ENCODE measurements around the gene MSANTD2.
"Not testable (repeated sequence)": the region's sequence is repeated elsewhere in the genome, so short reads cannot be mapped to it uniquely, and the experiment has no call there.

Gene MSANTD2

GRCh38 chr11:124783002-124783401 is 17.2 kb downstream of the MSANTD2 start:
- no peak overlapping the region for H3K4me3 ChIP-seq (ENCODE audit: low read depth, low read length)
- no peak for DNase-seq (ENCODE audit: low read depth)
- no peak for TF ChIP-seq CTCF (IDR thresholded peaks at IDR 0.05; ENCODE audit: low read depth, low read length, missing control alignments)

GRCh38 chr11:124779568-124779967 is 20.6 kb downstream of the MSANTD2 start:
- H3K4me3 ChIP-seq (ENCODE audit: low read depth, low read length): no peak overlapping the region
- no peak for DNase-seq (ENCODE audit: low read depth)
- TF ChIP-seq CTCF (IDR thresholded peaks at IDR 0.05; ENCODE audit: low read depth, low read length, missing control alignments): no peak

GRCh38 chr11:124778281-124778680 is 21.9 kb downstream of the MSANTD2 start:
- H3K4me3 ChIP-seq (ENCODE audit: low read depth, low read length): no peak overlapping the region
- TF ChIP-seq CTCF (IDR thresholded peaks at IDR 0.05; ENCODE audit: low read depth, low read length, missing control alignments): no peak
- DNase-seq (ENCODE audit: low read depth): no peak

GRCh38 chr11:124776865-124777645 is 23.2 kb downstream of the MSANTD2 start:
- no peak overlapping the region for H3K4me3 ChIP-seq (ENCODE audit: low read depth, low read length)
- TF ChIP-seq CTCF (IDR thresholded peaks at IDR 0.05; ENCODE audit: low read depth, low read length, missing control alignments): no peak
- DNase-seq (ENCODE audit: low read depth): no peak

GRCh38 chr11:124770959-124771358 is 29.2 kb downstream of the MSANTD2 start:
- H3K4me3 ChIP-seq (ENCODE audit: low read depth, low read length); DNase-seq (ENCODE audit: low read depth): not testable (repeated sequence)

- DNase-seq (ENCODE audit: low read depth): no peak
- no peak for TF ChIP-seq CTCF (IDR thresholded peaks at IDR 0.05; ENCODE audit: low read depth, low read length, missing control alignments)
- H3K4me3 ChIP-seq (ENCODE audit: low read depth, low read length): no peak overlapping the region
Observed at GRCh38 chr11:124769806-124770774, 30.1 kb downstream of the MSANTD2 start.

GRCh38 chr11:124768914-124769313 is 31.3 kb downstream of the MSANTD2 start:
- DNase-seq (ENCODE audit: low read depth): no peak
- no peak for TF ChIP-seq CTCF (IDR thresholded peaks at IDR 0.05; ENCODE audit: low read depth, low read length, missing control alignments)
- no peak overlapping the region for H3K4me3 ChIP-seq (ENCODE audit: low read depth, low read length)

Measured in GM12864 (cell line).